GM20000 (cell line): ENCODE results near the gene EPS8L1.
"Not testable (repeated sequence)": the region's sequence is repeated elsewhere in the genome, so short reads cannot be mapped to it uniquely, and the experiment has no call there.

Source experiments
- DNase-seq: peaks from one replicate; pipeline ENCODE4 v3.0.0; 2012; ENCODE audit warnings: low spot score
- CTCF ChIP-seq: IDR thresholded peaks from 2 replicates; pipeline ENCODE4 v1.5.1; 2012; ENCODE audit warnings: mild to moderate bottlenecking, control low read depth; ENCODE audit errors: extremely low read depth, missing control alignments

The EPS8L1 gene

GRCh38 chr19:55036058-55036457 lies 39.6 kb upstream of the EPS8L1 start:
- no peak for DNase-seq
- TF ChIP-seq CTCF, result no peak

- not testable (repeated sequence) for DNase-seq
Observed at GRCh38 chr19:55037603-55038002, 38.1 kb upstream of the EPS8L1 start.

GRCh38 chr19:55040654-55041053 lies 35.0 kb upstream of the EPS8L1 start:
- not testable (repeated sequence) for DNase-seq

- DNase-seq, result no peak
- no peak for TF ChIP-seq CTCF
Observed at GRCh38 chr19:55041244-55041626, 34.4 kb upstream of the EPS8L1 start.

GRCh38 chr19:55041627-55042343 lies 33.9 kb upstream of the EPS8L1 start:
- no peak for TF ChIP-seq CTCF
- DNase-seq, result no peak

GRCh38 chr19:55042344-55042678 lies 33.4 kb upstream of the EPS8L1 start:
- TF ChIP-seq CTCF, result no peak
- no peak for DNase-seq

- no peak for DNase-seq
- TF ChIP-seq CTCF, result no peak
Observed at GRCh38 chr19:55042688-55043087, 33.0 kb upstream of the EPS8L1 start.

GRCh38 chr19:55044286-55044685 lies 31.4 kb upstream of the EPS8L1 start:
- DNase-seq, result no peak
- TF ChIP-seq CTCF, result no peak
